ENCODE measurements around the gene ALPG.
"Not testable (repeated sequence)": the region's sequence is repeated elsewhere in the genome, so short reads cannot be mapped to it uniquely, and the experiment has no call there.

ALPG gene

GRCh38 chr2:232440220-232441018 lies 33.8 kb downstream of the ALPG start:
- DNase-seq (ENCODE audit: low read depth), result peak; percentile 76

GRCh38 chr2:232441147-232441651 lies 34.6 kb downstream of the ALPG start:
- DNase-seq (ENCODE audit: low read depth), result no peak

- DNase-seq (ENCODE audit: low read depth), result not testable (repeated sequence)
These were observed 35.3 kb downstream of the ALPG start for GRCh38 chr2:232441922-232442321.

GRCh38 chr2:232442431-232442830 lies 35.8 kb downstream of the ALPG start:
- DNase-seq (ENCODE audit: low read depth), result not testable (repeated sequence)

- not testable (repeated sequence) for DNase-seq (ENCODE audit: low read depth)
These were observed 36.4 kb downstream of the ALPG start for GRCh38 chr2:232443047-232443446.

GRCh38 chr2:232443669-232444408 lies 37.2 kb downstream of the ALPG start:
- DNase-seq (ENCODE audit: low read depth), result not testable (repeated sequence)

- peak; percentile 31 for DNase-seq (ENCODE audit: low read depth)
These were observed 37.9 kb downstream of the ALPG start for GRCh38 chr2:232444409-232445148.

- not testable (repeated sequence) for DNase-seq (ENCODE audit: low read depth)
These were observed 38.7 kb downstream of the ALPG start for GRCh38 chr2:232445149-232445885.

GRCh38 chr2:232446266-232446777 lies 39.7 kb downstream of the ALPG start:
- not testable (repeated sequence) for DNase-seq (ENCODE audit: low read depth)

GRCh38 chr2:232447091-232447620 lies 40.5 kb downstream of the ALPG start:
- DNase-seq (ENCODE audit: low read depth), result no peak

GRCh38 chr2:232447638-232448303 lies 41.1 kb downstream of the ALPG start:
- DNase-seq (ENCODE audit: low read depth), result no peak

- no peak for DNase-seq (ENCODE audit: low read depth)
These were observed 41.7 kb downstream of the ALPG start for GRCh38 chr2:232448304-232448690.

- DNase-seq (ENCODE audit: low read depth), result no peak
These were observed 43.3 kb downstream of the ALPG start for GRCh38 chr2:232449964-232450363.

- not testable (repeated sequence) for DNase-seq (ENCODE audit: low read depth)
These were observed 45.0 kb downstream of the ALPG start for GRCh38 chr2:232451645-232452044.

- DNase-seq (ENCODE audit: low read depth), result no peak
These were observed 48.0 kb downstream of the ALPG start for GRCh38 chr2:232454630-232455029.

- no peak for DNase-seq (ENCODE audit: low read depth)
These were observed 49.0 kb downstream of the ALPG start, which contains the start of gene ALPI for GRCh38 chr2:232455426-232456255. TSS of gene ALPI (plus strand) at chr2:232456153. CDS start at chr2:232456200, 47 bp downstream.

GRCh38 chr2:232456296-232457120 lies 49.9 kb downstream of the ALPG start:
- no peak for DNase-seq (ENCODE audit: low read depth)
